Glutamatergic neuron (in vitro differentiated cells): ENCODE results near the gene LTBP4. TPM values are rescaled to one million over a fixed set of nuclear protein-coding genes. Genes with fewer than 3 reads are reported as not detected.
"Not testable (repeated sequence)": the region's sequence is repeated elsewhere in the genome, so short reads cannot be mapped to it uniquely, and the experiment has no call there.

Experiments
- DNase-seq: peaks from one replicate; pipeline ENCODE4 v3.0.0; 2022
- H3K27ac Mint-ChIP-seq: one replicate; pipeline ENCODE4 v1.8.0; 2020; ENCODE audit warnings: mild to moderate bottlenecking, mixed read lengths, inconsistent platforms; ENCODE audit not compliant: unreplicated experiment
- H3K27me3 Mint-ChIP-seq: one replicate; pipeline ENCODE4 v1.8.0; 2020; ENCODE audit warnings: mild to moderate bottlenecking, moderate library complexity, mixed read lengths, inconsistent platforms; ENCODE audit not compliant: unreplicated experiment
- H3K36me3 Mint-ChIP-seq: one replicate; pipeline ENCODE4 v1.8.0; 2020; ENCODE audit warnings: mild to moderate bottlenecking, mixed read lengths, inconsistent platforms; ENCODE audit not compliant: unreplicated experiment
- H3K4me1 Mint-ChIP-seq: one replicate; pipeline ENCODE4 v1.8.0; 2020; ENCODE audit warnings: mild to moderate bottlenecking, low read depth, mixed read lengths, inconsistent platforms; ENCODE audit not compliant: unreplicated experiment
- H3K4me3 Mint-ChIP-seq: one replicate; pipeline ENCODE4 v1.8.0; 2020; ENCODE audit warnings: mild to moderate bottlenecking, mixed read lengths, inconsistent platforms; ENCODE audit not compliant: unreplicated experiment
- H3K9me3 Mint-ChIP-seq: one replicate; pipeline ENCODE4 v1.8.0; 2020; ENCODE audit warnings: mild to moderate bottlenecking, moderate library complexity, mixed read lengths, inconsistent platforms; ENCODE audit not compliant: unreplicated experiment
- total RNA-seq: library from RNA; stranded (reverse); fragmentation: NEBNext Ultra II Directional; extraction: Animal tissue kit (Norgen Biotek cat#: 25700); gene quantifications from one replicate; pipeline ENCODE4 v1.2.1, GENCODE V29; 2021; ENCODE audit not compliant: unreplicated experiment
- TF ChIP-seq, protein P1 (sequence below): fragments of 200-600 bp; sonication (generic); IDR thresholded peaks from one replicate; pipeline ENCODE4 v1.5.0; 2021; ENCODE audit not compliant: partially characterized antibody, unreplicated experiment

LTBP4 gene
- total RNA-seq, 1 donor from 2014 or later: 169 TPM

GRCh38 chr19:40588110-40588854 is 12.9 kb upstream of the LTBP4 start:
- TF ChIP-seq, protein P1, sequence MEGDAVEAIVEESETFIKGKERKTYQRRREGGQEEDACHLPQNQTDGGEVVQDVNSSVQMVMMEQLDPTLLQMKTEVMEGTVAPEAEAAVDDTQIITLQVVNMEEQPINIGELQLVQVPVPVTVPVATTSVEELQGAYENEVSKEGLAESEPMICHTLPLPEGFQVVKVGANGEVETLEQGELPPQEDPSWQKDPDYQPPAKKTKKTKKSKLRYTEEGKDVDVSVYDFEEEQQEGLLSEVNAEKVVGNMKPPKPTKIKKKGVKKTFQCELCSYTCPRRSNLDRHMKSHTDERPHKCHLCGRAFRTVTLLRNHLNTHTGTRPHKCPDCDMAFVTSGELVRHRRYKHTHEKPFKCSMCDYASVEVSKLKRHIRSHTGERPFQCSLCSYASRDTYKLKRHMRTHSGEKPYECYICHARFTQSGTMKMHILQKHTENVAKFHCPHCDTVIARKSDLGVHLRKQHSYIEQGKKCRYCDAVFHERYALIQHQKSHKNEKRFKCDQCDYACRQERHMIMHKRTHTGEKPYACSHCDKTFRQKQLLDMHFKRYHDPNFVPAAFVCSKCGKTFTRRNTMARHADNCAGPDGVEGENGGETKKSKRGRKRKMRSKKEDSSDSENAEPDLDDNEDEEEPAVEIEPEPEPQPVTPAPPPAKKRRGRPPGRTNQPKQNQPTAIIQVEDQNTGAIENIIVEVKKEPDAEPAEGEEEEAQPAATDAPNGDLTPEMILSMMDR: no peak
- peaks cover 19% of the 10 kb centered on the region for H3K36me3 Mint-ChIP-seq
- H3K9me3 Mint-ChIP-seq: peaks cover 14% of the 10 kb centered on the region
- peaks cover 6% of the 10 kb centered on the region for H3K27me3 Mint-ChIP-seq
- no peak overlapping the region for H3K4me3 Mint-ChIP-seq
- peak overlapping the region; percentile 24 for H3K27ac Mint-ChIP-seq
- H3K4me1 Mint-ChIP-seq: no peaks in the 10 kb centered on the region
- no peak for DNase-seq

- DNase-seq: no peak
- peaks cover 11% of the 10 kb centered on the region for H3K9me3 Mint-ChIP-seq
- H3K27ac Mint-ChIP-seq: no peak overlapping the region
- H3K4me1 Mint-ChIP-seq: no peaks in the 10 kb centered on the region
- TF ChIP-seq, protein P1: no peak
- no peak overlapping the region for H3K4me3 Mint-ChIP-seq
- H3K36me3 Mint-ChIP-seq: peaks cover 17% of the 10 kb centered on the region
- H3K27me3 Mint-ChIP-seq: peaks cover 6% of the 10 kb centered on the region
Observed at GRCh38 chr19:40588926-40589569, 12.1 kb upstream of the LTBP4 start.

GRCh38 chr19:40589591-40590429 is 11.4 kb upstream of the LTBP4 start:
- peaks cover 8% of the 10 kb centered on the region for H3K27me3 Mint-ChIP-seq
- no peak overlapping the region for H3K27ac Mint-ChIP-seq
- no peak for DNase-seq
- H3K36me3 Mint-ChIP-seq: peaks cover 13% of the 10 kb centered on the region
- peaks cover 6% of the 10 kb centered on the region for H3K4me1 Mint-ChIP-seq
- no peak overlapping the region for H3K4me3 Mint-ChIP-seq
- TF ChIP-seq, protein P1: no peak
- H3K9me3 Mint-ChIP-seq: peaks cover 9% of the 10 kb centered on the region

DNA sequence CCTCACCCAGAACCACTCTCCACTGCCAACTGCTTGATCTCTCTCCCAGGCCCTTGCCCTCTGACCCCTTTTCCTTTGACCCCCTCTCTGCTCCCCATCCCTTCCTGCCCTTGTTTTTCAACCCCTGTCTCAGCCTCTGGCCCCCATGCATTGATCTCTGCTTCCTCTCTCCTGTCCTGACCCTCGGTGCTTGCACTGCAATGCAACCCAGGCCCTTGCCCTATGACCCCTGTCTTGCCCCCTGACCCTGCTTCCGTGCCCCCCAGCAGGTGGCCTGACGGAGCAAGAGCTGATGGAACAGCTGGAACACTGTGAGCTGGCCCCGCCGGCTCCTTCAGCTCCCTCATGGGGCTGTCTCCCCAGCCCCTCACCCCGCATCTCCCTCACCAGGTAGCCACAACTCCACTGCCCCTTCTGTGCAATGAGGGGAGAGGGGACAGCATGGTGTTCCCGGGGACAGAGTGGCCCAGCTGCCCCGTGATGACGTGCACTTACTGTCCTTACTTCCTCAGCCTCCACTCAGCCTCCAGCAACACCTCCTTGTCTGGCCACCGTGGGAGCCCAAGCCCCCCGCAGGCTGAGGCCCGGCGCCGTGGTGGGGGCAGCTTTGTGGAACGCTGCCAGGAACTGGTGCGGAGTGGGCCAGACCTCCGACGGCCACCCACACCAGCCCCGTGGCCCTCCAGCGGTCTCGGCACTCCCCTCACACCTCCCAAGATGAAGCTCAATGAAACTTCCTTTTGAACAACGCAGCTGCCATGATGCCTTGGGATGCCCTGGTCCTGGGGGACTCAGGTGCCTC is 10.5 kb upstream of the LTBP4 start:
- DNase-seq: no peak
- Mint-ChIP-seq H3K27me3 (peaks cover 8% of the 10 kb centered on the region), H3K4me1 (peaks cover 8% of the 10 kb centered on the region)

GRCh38 chr19:40591724-40592123 is 9.4 kb upstream of the LTBP4 start:
- H3K36me3 Mint-ChIP-seq: peaks cover 11% of the 10 kb centered on the region
- not testable (repeated sequence) for H3K27ac Mint-ChIP-seq, H3K9me3 Mint-ChIP-seq, DNase-seq, H3K4me3 Mint-ChIP-seq, H3K4me1 Mint-ChIP-seq
- peaks cover 11% of the 10 kb centered on the region for H3K27me3 Mint-ChIP-seq

More for the DNA sequence above, 10.5 kb upstream of the LTBP4 start:
- Mint-ChIP-seq H3K36me3 (peaks cover 13% of the 10 kb centered on the region), H3K9me3 (peaks cover 9% of the 10 kb centered on the region), H3K4me3 (no peak overlapping the region), H3K27ac (no peak overlapping the region)
- TF ChIP-seq, protein P1: no peak
